Measurements from ENCODE around the gene CCDC92. TPM values are rescaled to one million over a fixed set of nuclear protein-coding genes. Genes with fewer than 3 reads are reported as not detected.

Gene CCDC92
- polyA plus RNA-seq, 1 experiment: 52.2 TPM

- no peaks in the 10 kb centered on the region; the same call in 1 of the 2 replicates for H3K9me3 ChIP-seq (ENCODE audit: control insufficient read depth, insufficient read depth, low read length)
- H3K4me3 ChIP-seq (ENCODE audit: low read depth, low read length): no peak overlapping the region
- POLR2A ChIA-PET: no interaction called here
- no peak for TF ChIP-seq CTCF (IDR thresholded peaks at IDR 0.05; ENCODE audit: low read depth, low read length)
- CTCF ChIA-PET: interaction anchor here (0.8 kb wide), 1 partner anchor 15 kb away, joined by 3 read pairs; no protein-coding TSS in a partner anchor
- no peak overlapping the region for H3K27ac ChIP-seq (ENCODE audit: low read depth, low read length)
- H3K27me3 ChIP-seq (ENCODE audit: control insufficient read depth, insufficient read depth, low read length): no peaks in the 10 kb centered on the region
- DNase-seq (ENCODE audit: low read depth, low spot score): no peak
Measured at GRCh38 chr12:123923927-123924326, 48.7 kb downstream of the CCDC92 start.

GRCh38 chr12:123923038-123923437, 49.6 kb downstream of the CCDC92 start:
- Histone ChIP-seq H3K27me3 (ENCODE audit: control insufficient read depth, insufficient read depth, low read length) (no peaks in the 10 kb centered on the region), H3K4me3 (ENCODE audit: low read depth, low read length) (no peak overlapping the region), H3K9me3 (ENCODE audit: control insufficient read depth, insufficient read depth, low read length) (no peaks in the 10 kb centered on the region), H3K27ac (ENCODE audit: low read depth, low read length) (no peak overlapping the region)
- POLR2A ChIA-PET: no interaction called here
- no peak for TF ChIP-seq CTCF (IDR thresholded peaks at IDR 0.05; ENCODE audit: low read depth, low read length)
- DNase-seq (ENCODE audit: low read depth, low spot score): no peak
- CTCF ChIA-PET: interaction anchor here (0.8 to 1.1 kb wide), 2 partner anchors 16 to 17 kb away, joined by 3 read pairs; no protein-coding TSS in a partner anchor

GRCh38 chr12:123919980-123920360, 52.7 kb downstream of the CCDC92 start:
- DNase-seq (ENCODE audit: low read depth, low spot score): no peak
- no peak overlapping the region for H3K4me3 ChIP-seq (ENCODE audit: low read depth, low read length)
- no peak for TF ChIP-seq CTCF (IDR thresholded peaks at IDR 0.05; ENCODE audit: low read depth, low read length)
- ChIA-PET CTCF (no interaction called here), POLR2A (no interaction called here)
- H3K27ac ChIP-seq (ENCODE audit: low read depth, low read length): no peak overlapping the region
- H3K9me3 ChIP-seq (ENCODE audit: control insufficient read depth, insufficient read depth, low read length): no peaks in the 10 kb centered on the region; the same call in 1 of the 2 replicates
- no peaks in the 10 kb centered on the region for H3K27me3 ChIP-seq (ENCODE audit: control insufficient read depth, insufficient read depth, low read length)

- Histone ChIP-seq H3K27ac (ENCODE audit: low read depth, low read length) (no peak overlapping the region), H3K27me3 (ENCODE audit: control insufficient read depth, insufficient read depth, low read length) (no peaks in the 10 kb centered on the region), H3K9me3 (ENCODE audit: control insufficient read depth, insufficient read depth, low read length) (no peaks in the 10 kb centered on the region; the same call in 1 of the 2 replicates), H3K4me3 (ENCODE audit: low read depth, low read length) (no peak overlapping the region)
- DNase-seq (ENCODE audit: low read depth, low spot score): no peak
- TF ChIP-seq CTCF (IDR thresholded peaks at IDR 0.05; ENCODE audit: low read depth, low read length): no peak
- POLR2A ChIA-PET: no interaction called here
- CTCF ChIA-PET: no interaction called here
Measured at GRCh38 chr12:123917337-123917850, 55.2 kb downstream of the CCDC92 start.

GRCh38 chr12:123916729-123917128, 55.9 kb downstream of the CCDC92 start:
- Histone ChIP-seq H3K27ac (ENCODE audit: low read depth, low read length) (no peak overlapping the region), H3K9me3 (ENCODE audit: control insufficient read depth, insufficient read depth, low read length) (no peaks in the 10 kb centered on the region; the same call in 1 of the 2 replicates), H3K4me3 (ENCODE audit: low read depth, low read length) (no peak overlapping the region), H3K27me3 (ENCODE audit: control insufficient read depth, insufficient read depth, low read length) (no peaks in the 10 kb centered on the region)
- TF ChIP-seq CTCF (IDR thresholded peaks at IDR 0.05; ENCODE audit: low read depth, low read length): no peak
- DNase-seq (ENCODE audit: low read depth, low spot score): no peak
- ChIA-PET POLR2A (no interaction called here), CTCF (interaction anchor here (3.4 kb wide), 1 partner anchor 11 kb away, joined by 24 read pairs; no protein-coding TSS in a partner anchor)

All from AG04450 (cell line).